Stromal cell of bone marrow (primary cell): Measurements from ENCODE around the gene BCAS3.
A peak's percentile ranks its signal among the peaks of the same experiment; 100 is the strongest.

Experiments used
- DNase-seq: peaks from one replicate; pipeline ENCODE4 v3.0.0-alpha.2; 2012; ENCODE audit warnings: low read depth

Gene BCAS3

GRCh38 chr17:61322325-61323002, 644.8 kb downstream of the BCAS3 start:
- DNase-seq, result no peak

- DNase-seq, result no peak
Observed at GRCh38 chr17:61323003-61323908, 645.6 kb downstream of the BCAS3 start.

GRCh38 chr17:61323909-61324868, 646.5 kb downstream of the BCAS3 start:
- DNase-seq, result no peak

GRCh38 chr17:61324950-61325349, 647.3 kb downstream of the BCAS3 start:
- no peak for DNase-seq

- peak; percentile 56 for DNase-seq
Observed at GRCh38 chr17:61325382-61326073, 647.9 kb downstream of the BCAS3 start.

- no peak for DNase-seq
Observed at GRCh38 chr17:61326330-61326729, 648.7 kb downstream of the BCAS3 start.

- no peak for DNase-seq
Observed at GRCh38 chr17:61328351-61328750, 650.7 kb downstream of the BCAS3 start.

- no peak for DNase-seq
Observed at GRCh38 chr17:61330174-61331150, 652.8 kb downstream of the BCAS3 start.

GRCh38 chr17:61331178-61331577, 653.5 kb downstream of the BCAS3 start:
- no peak for DNase-seq

- DNase-seq, result no peak
Observed at GRCh38 chr17:61331886-61332285, 654.2 kb downstream of the BCAS3 start.

GRCh38 chr17:61333136-61333535, 655.5 kb downstream of the BCAS3 start:
- DNase-seq, result no peak

GRCh38 chr17:61334673-61335072, 657.0 kb downstream of the BCAS3 start:
- no peak for DNase-seq

GRCh38 chr17:61335105-61335844, 657.6 kb downstream of the BCAS3 start:
- no peak for DNase-seq

GRCh38 chr17:61335845-61336655, 658.4 kb downstream of the BCAS3 start:
- DNase-seq, result no peak

- no peak for DNase-seq
Observed at GRCh38 chr17:61337290-61337689, 659.6 kb downstream of the BCAS3 start.

GRCh38 chr17:61338000-61338798, 660.5 kb downstream of the BCAS3 start:
- peak; percentile 68 for DNase-seq

GRCh38 chr17:61338874-61339478, 661.3 kb downstream of the BCAS3 start:
- no peak for DNase-seq
